Ascending aorta (tissue), 2 donors: ENCODE results near the gene RFLNA. TPM values are rescaled to one million over a fixed set of nuclear protein-coding genes. Genes with fewer than 3 reads are reported as not detected.
A peak's percentile ranks its signal among the peaks of the same experiment; 100 is the strongest.

Source experiments
- DNase-seq, 2 donors: peaks; one replicate each; pipeline ENCODE4 v3.0.0-alpha.2; 2019; ENCODE audit warnings: low spot score in 2 of 2
- H3K27ac ChIP-seq, 2 donors: fragments of 200-600 bp; sonication (generic); one replicate each; pipeline ENCODE4 v1.5.1; 2016 to 2017; ENCODE audit warnings: mild to moderate bottlenecking in 1 of 2
- H3K27me3 ChIP-seq: fragments of 200-600 bp; sonication (generic); one replicate; pipeline ENCODE4 v1.5.1; 2017
- H3K36me3 ChIP-seq, 2 donors: fragments of 200-600 bp; sonication (generic); one replicate each; pipeline ENCODE4 v1.5.1; 2016
- H3K4me1 ChIP-seq, 2 donors: fragments of 200-600 bp; sonication (generic); one replicate each; pipeline ENCODE4 v1.5.1; 2016 to 2017; ENCODE audit warnings: mild to moderate bottlenecking in 1 of 2
- H3K4me3 ChIP-seq, 2 donors: fragments of 200-600 bp; sonication (generic); one replicate each; pipeline ENCODE4 v1.5.1; 2016 to 2017; ENCODE audit warnings: mild to moderate bottlenecking in 1 of 2
- H3K9me3 ChIP-seq, 2 donors: fragments of 200-600 bp; sonication (generic); one replicate each; pipeline ENCODE4 v1.5.1; 2016
- CTCF ChIP-seq, 3 experiments: fragments of 200-600 bp in 2 of 3; fragments of 450-650 bp in 1 of 3; sonication (generic) in 2 of 3; IDR thresholded peaks; one replicate each; pipeline ENCODE4 v1.5.1; 2016 to 2019; ENCODE audit warnings: antibody characterized with exemption in 3 of 3, mild to moderate bottlenecking in 1 of 3, moderate library complexity in 1 of 3
- intact Hi-C: fragments of 100-400 bp; cut with DNase I; formaldehyde crosslinking; loops from one replicate; pipeline ENCODE4 v1.15.1; 2023
- total RNA-seq: library from RNA; depleted of rRNA; stranded (reverse); fragments of >200 nt; gene quantifications from one replicate; pipeline ENCODE4 v1.1.0, GENCODE V29; 2016

RFLNA gene
- total RNA-seq, 1 donor from 2014 or later: not detected

- no peaks in the 10 kb centered on the region for H3K27me3 ChIP-seq
- no peak for DNase-seq
- no peak overlapping the region for H3K4me3 ChIP-seq
- peaks cover 9 to 10% of the 10 kb centered on the region in 2 donors for H3K9me3 ChIP-seq
- H3K27ac ChIP-seq: no peak overlapping the region
- H3K36me3 ChIP-seq: peaks cover 37 to 42% of the 10 kb centered on the region in 2 donors
- intact Hi-C loops: no loop called here
- peaks cover 3 to 24% of the 10 kb centered on the region in 2 donors for H3K4me1 ChIP-seq
- no peak for TF ChIP-seq CTCF (IDR thresholded peaks at IDR 0.05)
Observed at GRCh38 chr12:124323771-124324530, 29.1 kb downstream of the RFLNA start.

GRCh38 chr12:124324803-124325705 lies 30.2 kb downstream of the RFLNA start:
- Histone ChIP-seq H3K4me3 (no peak overlapping the region), H3K27me3 (no peaks in the 10 kb centered on the region), H3K27ac (no peak overlapping the region), H3K9me3 (peaks cover 9 to 10% of the 10 kb centered on the region in 2 donors), H3K4me1 (peaks cover 3 to 27% of the 10 kb centered on the region in 2 donors), H3K36me3 (peaks cover 46 to 49% of the 10 kb centered on the region in 2 donors)
- TF ChIP-seq CTCF (IDR thresholded peaks at IDR 0.05): no peak
- intact Hi-C loops: no loop called here
- no peak for DNase-seq

- no peak for TF ChIP-seq CTCF (IDR thresholded peaks at IDR 0.05)
- Histone ChIP-seq H3K9me3 (peaks cover 9 to 10% of the 10 kb centered on the region in 2 donors), H3K4me1 (peaks cover 2 to 27% of the 10 kb centered on the region in 2 donors), H3K27ac (peak overlapping the region; percentile 44 to 77), H3K4me3 (no peak overlapping the region), H3K27me3 (no peaks in the 10 kb centered on the region), H3K36me3 (peaks cover 55 to 59% of the 10 kb centered on the region in 2 donors)
- DNase-seq: no peak
- intact Hi-C loops: no loop called here
Observed at GRCh38 chr12:124326104-124326503, 31.2 kb downstream of the RFLNA start.

- H3K27me3 ChIP-seq: no peaks in the 10 kb centered on the region
- H3K9me3 ChIP-seq: peaks cover 9 to 10% of the 10 kb centered on the region in 2 donors
- H3K4me1 ChIP-seq: peaks cover 0 to 22% of the 10 kb centered on the region in 2 donors
- intact Hi-C loops: no loop called here
- peaks cover 63 to 67% of the 10 kb centered on the region in 2 donors for H3K36me3 ChIP-seq
- peak overlapping the region; percentile 44 to 77 for H3K27ac ChIP-seq
- no peak for TF ChIP-seq CTCF (IDR thresholded peaks at IDR 0.05)
- peak overlapping the region in 1 of 2 donors; percentile 14 for H3K4me3 ChIP-seq
- DNase-seq: no peak
Observed at GRCh38 chr12:124326871-124327270, 32.0 kb downstream of the RFLNA start.

- Histone ChIP-seq H3K4me1 (peaks cover 0 to 19% of the 10 kb centered on the region in 2 donors), H3K4me3 (peak overlapping the region in 1 of 2 donors; percentile 14), H3K27ac (peak overlapping the region; percentile 44 to 77), H3K36me3 (peaks cover 69 to 73% of the 10 kb centered on the region in 2 donors), H3K27me3 (no peaks in the 10 kb centered on the region), H3K9me3 (peaks cover 9 to 10% of the 10 kb centered on the region in 2 donors)
- intact Hi-C loops: no loop called here
- no peak for DNase-seq
- TF ChIP-seq CTCF (IDR thresholded peaks at IDR 0.05): no peak
Observed at GRCh38 chr12:124327362-124328043, 32.6 kb downstream of the RFLNA start.
